ENCODE measurements around the gene MAP2. TPM values are rescaled to one million over a fixed set of nuclear protein-coding genes. Genes with fewer than 3 reads are reported as not detected.
"Not testable (repeated sequence)": the region's sequence is repeated elsewhere in the genome, so short reads cannot be mapped to it uniquely, and the experiment has no call there.

MAP2 gene
- total RNA-seq, 1 donor from 2014 or later: 0.40 TPM

DNA sequence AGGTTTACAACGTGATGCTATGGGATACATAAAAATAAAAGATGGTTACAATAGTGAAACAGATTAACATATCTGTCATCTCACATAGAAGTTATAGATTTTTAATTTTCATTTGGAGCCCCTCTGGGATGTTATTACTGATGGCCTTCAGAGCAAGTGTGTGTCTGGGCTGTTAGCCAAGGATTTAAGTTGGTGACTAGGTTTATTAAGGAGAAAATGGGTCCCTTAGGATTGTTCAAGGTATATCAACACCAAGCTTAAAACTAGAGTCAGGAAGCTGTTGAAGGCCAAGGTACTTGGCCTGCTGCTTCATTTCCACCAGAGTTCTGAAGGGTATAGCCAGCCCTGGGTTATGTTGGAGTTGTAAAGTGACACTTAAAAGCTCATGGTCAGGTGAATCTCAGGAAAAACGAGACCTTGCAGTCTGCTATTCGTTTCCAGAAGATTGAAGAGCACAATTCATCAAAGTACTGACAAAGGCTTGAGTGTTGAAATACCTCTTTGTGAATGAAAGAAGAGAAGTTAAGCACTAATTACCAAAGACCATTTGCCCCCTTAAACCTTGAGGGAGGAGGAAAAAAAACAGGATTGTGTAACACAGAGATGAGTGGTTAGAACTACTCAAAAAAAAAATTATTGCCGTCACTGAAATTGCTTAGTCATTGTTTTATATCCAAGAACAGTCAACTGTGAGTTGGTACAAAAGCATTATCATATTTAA, 48.4 kb downstream of the MAP2 start:
- DNase-seq (ENCODE audit: low read depth): peak; percentile 23

DNA sequence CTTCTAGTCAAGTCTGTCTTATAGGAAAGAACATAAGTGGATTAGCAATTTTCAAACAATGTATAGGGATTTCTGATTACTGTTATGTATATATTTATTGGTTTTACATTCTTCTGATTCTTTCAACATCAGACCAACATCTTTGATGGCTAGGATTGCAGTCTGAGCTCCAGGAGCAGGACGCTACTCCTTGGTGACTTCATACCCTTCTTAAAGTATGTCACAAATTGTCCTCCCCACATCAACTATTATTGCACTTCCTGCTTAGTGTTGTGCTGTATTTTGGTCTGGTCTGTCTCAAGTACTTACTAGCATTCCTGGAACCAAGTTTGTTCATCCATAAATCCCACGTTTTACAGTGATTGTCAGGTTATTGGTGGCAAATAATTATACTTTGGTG, 49.0 kb downstream of the MAP2 start:
- peak; percentile 5 for DNase-seq (ENCODE audit: low read depth)

DNA sequence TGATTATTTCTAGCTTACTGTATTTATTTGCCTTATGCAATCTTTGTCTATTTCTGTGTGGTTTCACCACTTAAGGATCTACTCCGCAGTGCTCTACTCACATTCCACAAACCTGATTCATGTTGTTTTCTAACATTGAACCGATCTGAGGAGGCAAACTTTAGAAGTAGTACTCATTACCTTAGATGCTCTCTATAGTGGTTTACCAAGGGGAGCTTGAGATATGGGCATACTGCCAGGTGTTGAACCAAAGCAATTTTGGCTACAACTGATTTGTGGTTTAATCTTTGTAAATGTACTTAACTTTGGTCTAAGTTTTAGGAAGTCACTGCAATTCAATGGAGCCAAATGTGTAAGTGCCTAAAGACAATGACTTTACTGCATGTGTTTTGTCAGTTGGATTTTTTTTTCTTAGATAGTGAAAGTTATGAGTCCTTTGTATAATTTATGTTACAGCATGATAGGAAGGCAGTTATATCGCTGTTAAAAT, 50.1 kb downstream of the MAP2 start:
- peak; percentile 70 for DNase-seq (ENCODE audit: low read depth)

DNA sequence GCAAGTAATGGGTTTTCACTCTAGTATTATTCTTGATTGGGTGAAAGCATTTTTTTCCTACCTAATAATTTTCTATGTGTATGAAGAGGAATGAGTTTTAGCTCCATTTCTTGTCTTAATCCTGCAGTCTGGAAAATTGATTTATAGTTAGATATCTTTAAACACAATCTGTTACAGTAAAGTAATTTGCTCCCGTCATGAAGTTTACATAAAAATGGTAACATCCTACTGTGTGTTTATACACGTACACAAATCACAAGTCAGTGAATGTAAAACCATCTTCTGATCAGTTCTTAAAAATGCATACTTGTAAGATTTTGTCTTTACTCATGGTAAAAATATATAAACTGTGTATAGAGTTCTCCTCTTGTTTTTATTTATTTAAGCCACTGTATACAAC, 51.1 kb downstream of the MAP2 start:
- DNase-seq (ENCODE audit: low read depth): no peak

DNA sequence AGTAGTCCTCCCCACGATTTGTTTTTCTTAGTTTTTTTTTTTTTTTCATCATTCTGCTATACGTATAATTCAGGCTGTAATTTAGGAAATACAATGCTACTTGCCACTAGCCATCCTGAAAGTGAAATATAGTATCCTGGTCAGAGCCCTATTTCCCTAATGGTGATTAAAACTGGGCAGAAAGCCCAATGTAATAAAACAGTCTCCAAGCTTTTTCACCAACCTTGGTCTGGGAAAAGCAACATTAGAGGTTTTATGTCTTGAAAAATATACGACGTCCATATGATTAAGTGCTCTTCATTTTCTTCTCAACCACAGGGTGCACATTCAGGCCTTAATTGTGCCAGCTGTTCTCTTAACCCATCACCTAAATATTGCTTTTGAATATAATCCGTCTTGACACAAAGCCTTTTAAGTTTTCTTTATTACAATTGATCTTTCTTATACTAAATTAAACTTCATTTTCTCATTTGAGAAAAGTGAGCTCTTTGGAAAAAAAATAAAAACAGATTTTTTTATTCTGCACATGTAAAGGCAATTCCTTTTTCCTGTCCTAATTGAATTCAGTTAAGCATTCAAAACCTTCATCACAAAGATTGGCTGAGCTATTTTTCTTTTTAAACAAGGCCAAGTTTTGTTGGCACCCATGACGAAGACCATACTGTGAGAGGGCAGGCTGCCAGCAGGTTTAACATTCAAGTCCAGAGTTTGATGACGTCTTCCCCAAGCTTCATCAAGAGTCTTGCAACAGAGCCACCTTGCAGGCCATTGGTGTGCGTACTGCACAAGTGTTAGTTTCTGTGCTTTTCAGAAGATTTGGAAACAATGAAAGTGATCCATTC, 52.7 kb downstream of the MAP2 start:
- DNase-seq (ENCODE audit: low read depth): no peak

DNA sequence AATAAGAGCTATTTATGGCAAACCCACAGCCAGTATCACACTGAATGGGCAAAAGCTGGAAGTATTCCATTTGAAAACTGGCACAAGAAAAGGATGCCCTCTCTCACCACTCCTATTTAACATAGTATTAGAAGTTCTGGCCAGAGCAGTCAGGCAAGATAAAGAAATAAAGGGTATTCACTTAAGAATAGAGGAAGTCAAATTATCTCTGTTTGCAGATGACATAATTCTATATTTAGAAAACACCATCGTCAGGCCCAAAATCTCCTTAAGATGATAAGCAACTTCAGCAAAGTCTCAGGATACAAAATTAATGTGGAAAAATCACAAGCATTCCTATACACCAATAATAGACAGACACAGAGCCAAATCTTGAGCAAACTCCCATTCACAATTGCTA, 68.4 kb downstream of the MAP2 start:
- not testable (repeated sequence) for DNase-seq (ENCODE audit: low read depth)

DNA sequence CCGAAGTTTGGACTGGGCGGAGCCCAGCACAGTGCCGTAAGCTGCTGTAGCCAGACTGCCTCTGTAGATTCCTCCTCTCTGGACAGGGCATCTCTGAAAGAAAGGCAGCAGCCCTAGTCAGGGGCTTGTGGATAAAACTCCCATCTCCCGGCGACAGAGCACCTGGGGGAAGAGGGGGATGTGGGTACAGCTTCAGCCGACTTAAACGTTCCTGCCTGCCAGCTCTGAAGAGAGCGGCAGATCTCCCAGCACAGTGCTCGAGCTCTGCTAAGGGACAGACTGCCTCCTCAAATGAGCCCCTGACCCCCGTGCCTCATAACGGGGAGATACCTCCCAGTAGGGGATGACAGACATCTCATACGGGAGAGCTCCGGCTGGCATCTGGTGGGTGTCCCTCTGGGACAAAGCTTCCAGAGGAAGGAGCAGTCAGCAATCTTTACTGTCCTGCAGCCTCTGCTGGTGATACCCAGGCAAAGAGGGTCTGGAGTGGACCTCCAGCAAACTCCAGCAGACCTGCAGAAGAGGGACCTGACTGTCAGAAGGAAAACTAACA, 71.3 kb downstream of the MAP2 start:
- DNase-seq (ENCODE audit: low read depth): not testable (repeated sequence)

DNA sequence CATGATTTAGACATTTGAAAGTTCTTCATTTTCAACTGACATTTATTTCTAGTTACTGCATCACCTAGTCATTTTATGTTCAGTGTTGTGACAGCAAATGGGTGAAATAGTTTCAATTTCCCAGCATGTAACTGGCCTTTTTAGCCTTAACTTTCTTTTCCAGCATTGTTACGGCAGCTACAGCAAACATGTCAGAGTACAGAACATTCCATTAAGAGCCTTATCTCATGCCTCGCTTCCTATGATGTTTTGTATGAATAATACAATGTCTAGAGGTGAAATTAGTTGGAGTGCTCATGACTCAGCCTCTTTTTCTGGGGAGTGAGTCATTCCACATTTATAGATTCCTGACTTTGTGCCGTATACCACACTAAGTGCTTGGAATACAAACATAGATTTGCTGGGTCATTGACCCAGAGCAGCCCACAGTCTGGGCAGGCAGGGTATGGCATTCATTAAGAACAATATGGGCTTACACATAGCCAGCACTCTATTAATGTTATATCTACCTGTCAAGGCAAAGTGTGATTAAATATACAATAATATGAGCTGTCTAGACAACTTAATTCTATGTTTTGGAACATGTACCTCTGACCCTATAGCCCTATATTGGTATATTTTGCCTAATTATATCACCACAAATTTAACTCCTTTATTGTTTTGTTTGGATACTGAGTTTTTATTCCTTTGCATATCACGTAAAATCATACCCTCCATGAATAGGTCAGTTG, 72.2 kb downstream of the MAP2 start:
- DNase-seq (ENCODE audit: low read depth): peak; percentile 83

DNA sequence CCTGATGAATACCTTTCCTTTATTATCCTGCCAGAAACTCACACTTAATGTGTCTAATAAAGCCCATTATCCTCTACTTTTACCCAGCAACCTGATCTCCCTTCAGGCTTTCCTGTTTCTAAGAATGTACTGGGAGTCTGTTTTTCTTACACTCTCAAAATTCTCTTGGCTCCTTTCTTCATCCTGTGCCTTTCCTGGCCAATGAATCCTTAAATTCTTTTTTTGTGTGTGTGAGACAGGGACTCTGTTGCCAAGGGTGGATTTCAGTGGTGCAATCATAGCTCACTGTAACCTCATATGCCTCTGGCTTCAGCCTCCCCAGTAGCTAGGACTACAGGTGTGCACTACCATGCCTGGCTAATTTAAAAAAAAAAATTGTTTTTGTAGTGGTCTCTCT, 72.7 kb downstream of the MAP2 start:
- peak; percentile 22 for DNase-seq (ENCODE audit: low read depth)

DNA sequence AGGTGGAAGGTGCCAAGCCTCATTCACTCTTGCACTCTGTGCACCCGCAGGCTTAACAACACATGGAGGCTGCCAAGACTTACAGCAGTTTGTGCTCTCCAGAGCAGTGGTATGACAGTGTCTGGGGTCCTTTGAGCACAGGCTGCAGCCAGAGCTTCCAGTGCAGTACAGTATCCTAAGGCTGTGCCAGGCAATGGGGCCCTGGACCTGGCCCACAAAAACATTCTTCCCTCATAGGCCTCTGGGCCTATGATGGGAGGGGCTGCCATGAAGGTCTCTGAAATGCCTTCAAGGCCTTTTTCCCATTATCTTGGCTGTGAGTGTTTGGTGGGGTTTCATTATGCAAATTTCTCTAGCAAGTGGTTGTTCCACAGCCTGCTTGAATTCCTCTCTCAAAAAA, 74.8 kb downstream of the MAP2 start:
- no peak for DNase-seq (ENCODE audit: low read depth)

DNA sequence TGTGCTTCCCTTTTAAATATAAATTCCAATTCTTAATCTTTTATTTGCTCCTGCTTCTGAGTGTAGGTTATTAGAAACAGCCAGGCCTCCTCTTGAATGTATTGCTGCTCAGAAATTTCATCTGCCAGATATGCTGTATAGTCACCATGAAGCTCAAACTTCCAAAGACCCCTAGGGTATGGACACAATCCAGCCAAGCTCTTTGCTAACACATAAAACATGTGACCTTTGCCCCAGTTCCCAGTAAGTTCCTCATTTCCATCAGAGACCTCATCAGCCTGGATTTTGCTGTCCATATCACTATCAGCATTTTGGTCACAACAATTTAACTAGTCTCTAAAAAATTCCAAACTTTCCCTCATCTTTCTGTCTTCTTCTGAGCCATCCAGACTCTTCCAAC, 75.2 kb downstream of the MAP2 start:
- no peak for DNase-seq (ENCODE audit: low read depth)

DNA sequence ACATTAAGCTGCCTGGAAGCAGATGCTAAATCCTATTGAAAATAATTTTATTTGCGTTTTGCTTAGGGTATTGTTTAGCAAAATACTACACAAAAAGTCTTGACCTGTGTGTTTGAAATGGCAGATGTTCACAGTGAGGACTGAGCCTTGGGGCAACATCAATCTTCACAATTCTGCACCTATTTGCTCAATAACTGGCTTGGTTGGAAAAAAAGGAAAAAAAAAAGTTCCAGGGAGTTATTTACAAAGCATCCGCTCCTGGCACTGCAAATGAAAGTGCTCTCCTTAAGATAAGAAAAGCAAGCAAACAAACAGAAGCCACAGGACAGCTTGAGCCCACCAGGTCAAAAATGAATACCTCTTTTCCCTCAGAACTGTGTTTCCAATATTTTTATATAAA, 77.7 kb downstream of the MAP2 start:
- no peak for DNase-seq (ENCODE audit: low read depth)

DNA sequence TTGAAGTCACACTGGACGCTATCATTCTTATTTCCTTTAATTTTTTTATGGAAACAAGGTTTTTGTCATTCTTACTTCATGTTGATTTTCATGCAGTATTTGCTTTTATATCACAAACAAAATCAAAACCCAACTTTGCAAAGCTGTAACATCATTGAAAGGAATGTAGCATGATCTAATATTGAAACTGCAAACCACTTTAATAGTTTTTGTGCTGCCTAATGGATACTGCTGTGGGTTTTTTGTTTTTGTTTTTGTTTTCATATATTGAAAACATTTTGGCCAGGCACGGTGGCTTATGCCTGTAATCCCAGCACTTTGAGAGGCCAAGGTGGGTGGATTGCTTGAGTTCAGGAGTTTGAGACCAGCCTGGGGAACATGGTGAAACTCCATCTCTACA, 81.6 kb downstream of the MAP2 start:
- DNase-seq (ENCODE audit: low read depth): no peak

DNA sequence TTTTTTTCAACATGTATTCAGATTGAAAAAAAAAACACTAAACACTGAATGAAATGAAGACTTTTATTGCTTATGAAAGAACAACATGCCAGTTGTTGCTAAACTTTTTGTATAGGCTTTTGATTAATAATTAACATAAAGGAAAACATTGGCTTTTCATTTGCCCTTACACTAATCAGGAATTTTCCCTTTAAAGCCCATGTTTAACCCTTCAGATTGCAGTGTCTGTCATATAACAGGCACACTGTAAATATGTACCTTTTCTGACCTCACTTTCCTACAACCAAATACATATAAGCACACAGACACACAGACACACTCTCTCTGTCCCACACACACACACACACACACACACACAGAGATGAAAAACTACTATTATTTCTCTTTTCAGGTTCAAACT, 84.4 kb downstream of the MAP2 start:
- DNase-seq (ENCODE audit: low read depth): no peak

DNA sequence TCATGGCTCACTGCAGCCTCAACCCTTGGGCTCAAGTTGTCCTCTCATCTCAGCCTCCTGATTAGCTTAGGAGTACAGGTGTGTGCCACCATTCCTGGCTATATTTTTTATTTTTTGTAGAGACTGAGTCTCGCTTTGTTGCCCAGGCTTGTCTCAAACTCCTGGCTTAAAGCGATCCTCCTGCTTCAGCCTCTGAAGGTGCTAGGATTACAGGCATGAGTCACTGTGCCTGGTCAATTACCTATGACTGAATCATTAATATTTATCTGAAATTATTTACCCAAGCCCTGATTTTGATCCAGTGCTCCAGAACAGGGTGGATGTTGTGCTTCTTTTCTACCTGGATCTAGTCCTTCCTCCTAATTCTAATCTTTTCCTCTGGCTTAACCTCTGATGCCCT, 87.8 kb downstream of the MAP2 start:
- no peak for DNase-seq (ENCODE audit: low read depth)

DNA sequence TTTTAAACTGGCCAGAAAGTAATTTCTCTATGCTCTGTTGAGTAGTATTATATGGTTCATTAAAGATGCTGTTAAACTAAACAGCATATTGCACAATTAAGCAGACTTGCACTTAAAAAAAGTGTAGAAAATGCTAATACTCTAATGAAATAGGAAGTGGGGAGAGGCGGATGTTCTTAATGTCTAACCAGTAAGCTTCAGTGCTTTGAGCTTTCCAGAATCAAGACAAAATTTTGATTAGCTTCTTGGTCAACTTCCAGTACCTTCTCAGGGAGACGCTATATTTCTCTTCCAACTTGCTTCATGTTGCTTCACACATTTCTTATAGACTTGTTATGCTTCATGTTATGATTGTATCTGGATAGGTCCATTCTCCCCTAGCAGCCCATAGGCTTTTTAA, 89.1 kb downstream of the MAP2 start:
- DNase-seq (ENCODE audit: low read depth): no peak

DNA sequence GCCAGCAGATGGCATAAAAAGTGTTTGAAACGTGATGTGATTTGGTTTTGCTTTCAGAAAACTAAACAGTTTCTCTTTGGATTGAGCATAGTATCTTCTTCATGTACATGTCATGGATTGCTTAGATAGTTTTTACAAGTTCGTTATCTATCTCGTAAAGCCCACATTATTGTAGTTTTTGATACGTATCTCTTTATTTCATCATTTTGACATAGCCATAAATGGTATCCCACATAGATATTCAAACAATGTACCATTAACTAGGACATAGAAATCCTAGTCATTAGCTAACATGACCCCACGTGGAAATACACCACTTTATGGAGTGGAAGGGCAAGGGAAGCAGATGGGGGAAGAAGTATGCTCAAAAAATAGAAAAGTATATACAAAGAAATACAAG, 93.6 kb downstream of the MAP2 start:
- DNase-seq (ENCODE audit: low read depth): no peak

DNA sequence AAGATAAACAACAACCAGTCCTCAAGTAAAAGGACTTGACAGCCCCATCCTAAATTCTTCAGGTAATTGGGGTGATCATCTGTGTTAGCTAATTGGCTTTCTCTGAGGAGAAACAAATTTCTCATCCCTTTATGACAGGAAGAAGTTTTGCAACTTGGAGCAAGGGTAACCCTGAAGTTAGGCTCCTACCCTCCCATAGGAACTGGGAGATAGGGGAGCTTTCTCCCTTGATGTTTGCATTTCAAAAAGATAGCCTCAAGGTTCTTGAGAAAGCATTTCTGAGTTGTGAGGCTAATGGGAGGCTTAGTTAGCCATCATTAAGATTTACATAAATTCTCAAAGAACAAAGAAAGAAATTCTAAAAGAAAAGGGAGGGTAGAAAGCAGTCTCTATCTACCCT, 95.4 kb downstream of the MAP2 start:
- DNase-seq (ENCODE audit: low read depth): no peak

DNA sequence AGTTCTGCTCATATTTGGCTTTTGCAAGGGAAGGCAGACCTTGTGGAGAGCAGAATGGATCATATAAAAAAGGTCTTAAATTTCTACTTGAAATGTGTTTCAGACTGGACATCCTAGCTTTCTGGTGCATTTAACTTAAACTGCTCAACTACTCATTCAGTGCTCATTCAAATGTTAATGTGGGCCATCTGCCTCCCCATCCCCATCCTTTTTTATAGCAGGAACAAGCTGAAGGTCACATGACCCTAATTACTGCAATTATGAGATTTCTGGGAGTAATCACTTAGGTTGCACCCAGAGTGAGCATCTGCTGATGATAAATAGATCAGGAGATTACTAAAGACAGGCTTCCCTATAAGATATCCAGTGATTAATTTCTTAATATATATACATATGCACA, 96.1 kb downstream of the MAP2 start:
- no peak for DNase-seq (ENCODE audit: low read depth)

DNA sequence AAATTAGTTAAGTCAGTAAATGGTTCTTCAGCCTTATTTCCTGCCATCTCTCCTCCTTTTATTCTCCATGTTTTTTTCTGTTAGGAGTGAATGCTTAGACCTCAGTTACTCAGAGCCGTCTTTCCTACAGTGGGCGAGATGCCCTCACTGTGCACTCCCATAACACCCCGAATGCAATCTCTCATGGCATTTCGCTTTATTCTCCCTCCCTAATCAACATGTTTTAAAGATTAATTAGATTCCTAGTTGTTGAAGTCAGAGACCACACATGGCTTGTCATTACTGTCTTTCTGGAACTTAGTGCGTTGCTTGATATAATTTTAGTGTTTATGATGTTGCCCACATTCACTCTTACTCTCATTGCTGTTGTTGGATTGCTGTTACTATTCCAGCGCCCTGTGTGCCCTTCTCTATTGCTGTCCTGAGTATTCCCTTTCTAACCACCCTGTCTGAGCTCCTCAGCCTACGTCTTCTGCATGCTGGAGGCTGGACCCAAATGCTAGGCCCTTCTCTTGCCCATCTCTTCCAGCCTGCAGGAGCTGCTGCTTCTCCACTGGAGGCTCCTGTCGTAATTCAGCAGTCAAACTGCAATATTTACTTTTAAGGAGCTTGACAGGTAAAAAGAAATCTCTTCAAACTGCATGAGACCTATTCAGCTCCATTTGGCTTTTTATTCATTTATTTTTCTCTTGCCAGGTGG, 99.3 kb downstream of the MAP2 start:
- no peak for DNase-seq (ENCODE audit: low read depth)

DNA sequence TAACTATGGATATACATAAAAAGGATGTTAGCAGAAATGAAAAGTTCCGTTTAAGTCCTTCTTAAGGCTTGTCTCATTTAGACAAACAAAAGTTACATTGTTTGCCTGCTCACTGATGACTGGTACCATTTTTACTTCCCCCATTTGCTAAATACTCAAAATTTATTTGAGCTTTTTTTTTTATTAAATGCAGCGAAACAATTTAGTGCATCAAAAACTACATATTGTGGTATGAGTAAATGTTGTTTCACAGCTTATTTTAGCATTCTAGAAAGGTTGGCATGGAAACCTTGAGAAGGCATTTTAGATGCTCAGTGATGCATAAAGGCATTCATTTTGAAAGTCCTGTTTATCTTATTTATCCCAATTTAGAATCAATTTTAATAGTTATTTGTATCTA, 100.0 kb downstream of the MAP2 start:
- DNase-seq (ENCODE audit: low read depth): no peak
